NCI-H345 treated with DMSO at 0.1 percent for 48 hours (cell line): Measurements from ENCODE around the gene ARF1.

Experiments
- DNase-seq: peaks from one replicate; lab custom pipeline; 2025; ENCODE audit not compliant: unreplicated experiment; lab: John Stamatoyannopoulos, UW

Gene ARF1

DNA sequence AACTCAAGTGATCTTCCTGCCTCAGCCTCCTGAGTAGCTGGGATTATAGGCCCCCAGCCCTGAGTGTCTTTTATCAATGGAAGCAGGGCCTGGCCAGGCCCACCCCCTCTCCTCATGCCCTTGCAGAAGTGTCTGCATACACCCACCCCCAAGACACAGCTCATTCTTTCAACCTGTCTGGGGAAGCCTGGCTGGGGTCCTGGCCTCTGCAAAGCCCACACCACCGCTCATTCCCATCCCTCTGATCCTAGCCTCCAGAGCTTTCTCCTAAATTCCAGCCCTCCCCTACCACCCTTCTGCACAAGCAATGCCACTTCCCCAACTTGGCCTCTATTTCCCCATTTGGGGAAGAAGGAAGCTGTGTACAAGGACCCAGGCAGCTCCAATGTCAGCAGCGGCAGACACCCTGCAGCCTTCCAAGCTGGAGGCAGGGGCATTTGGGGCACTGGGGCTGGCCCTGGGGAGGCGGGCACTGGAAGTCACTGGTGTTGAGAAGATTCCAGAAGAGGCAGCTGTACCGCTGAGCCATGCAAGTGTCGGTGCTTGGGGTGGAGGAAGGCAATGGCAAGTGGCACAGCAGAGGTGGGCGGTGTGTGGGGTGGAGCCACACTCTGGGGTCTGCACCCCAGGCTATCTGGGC, 33.7 kb upstream of the ARF1 start:
- no peak for DNase-seq

DNA sequence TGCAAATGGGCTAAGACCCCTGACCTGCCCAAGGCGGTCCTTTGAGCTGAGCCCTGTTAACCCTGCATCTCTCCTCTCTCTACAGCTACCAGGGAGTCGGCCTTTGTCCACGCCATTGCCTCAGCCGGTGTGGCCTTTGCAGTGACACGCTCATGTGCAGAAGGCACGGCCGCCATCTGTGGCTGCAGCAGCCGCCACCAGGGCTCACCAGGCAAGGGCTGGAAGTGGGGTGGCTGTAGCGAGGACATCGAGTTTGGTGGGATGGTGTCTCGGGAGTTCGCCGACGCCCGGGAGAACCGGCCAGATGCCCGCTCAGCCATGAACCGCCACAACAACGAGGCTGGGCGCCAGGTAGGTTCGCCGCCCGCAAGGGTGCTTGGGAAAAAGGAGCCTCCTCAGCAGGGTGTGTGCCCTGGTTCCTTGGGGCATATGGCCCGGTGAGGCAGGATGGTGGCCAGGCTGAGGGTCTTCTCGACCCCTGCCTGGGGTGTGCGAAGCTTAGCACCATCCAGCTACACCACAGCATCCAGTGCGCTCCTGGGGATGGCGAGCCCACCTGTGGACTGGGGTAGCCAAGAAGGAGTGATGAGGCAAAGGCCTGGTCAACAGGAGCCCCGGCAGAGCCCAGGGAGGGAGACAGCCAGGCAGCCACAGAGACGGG, 31.8 kb upstream of the ARF1 start:
- no peak for DNase-seq

DNA sequence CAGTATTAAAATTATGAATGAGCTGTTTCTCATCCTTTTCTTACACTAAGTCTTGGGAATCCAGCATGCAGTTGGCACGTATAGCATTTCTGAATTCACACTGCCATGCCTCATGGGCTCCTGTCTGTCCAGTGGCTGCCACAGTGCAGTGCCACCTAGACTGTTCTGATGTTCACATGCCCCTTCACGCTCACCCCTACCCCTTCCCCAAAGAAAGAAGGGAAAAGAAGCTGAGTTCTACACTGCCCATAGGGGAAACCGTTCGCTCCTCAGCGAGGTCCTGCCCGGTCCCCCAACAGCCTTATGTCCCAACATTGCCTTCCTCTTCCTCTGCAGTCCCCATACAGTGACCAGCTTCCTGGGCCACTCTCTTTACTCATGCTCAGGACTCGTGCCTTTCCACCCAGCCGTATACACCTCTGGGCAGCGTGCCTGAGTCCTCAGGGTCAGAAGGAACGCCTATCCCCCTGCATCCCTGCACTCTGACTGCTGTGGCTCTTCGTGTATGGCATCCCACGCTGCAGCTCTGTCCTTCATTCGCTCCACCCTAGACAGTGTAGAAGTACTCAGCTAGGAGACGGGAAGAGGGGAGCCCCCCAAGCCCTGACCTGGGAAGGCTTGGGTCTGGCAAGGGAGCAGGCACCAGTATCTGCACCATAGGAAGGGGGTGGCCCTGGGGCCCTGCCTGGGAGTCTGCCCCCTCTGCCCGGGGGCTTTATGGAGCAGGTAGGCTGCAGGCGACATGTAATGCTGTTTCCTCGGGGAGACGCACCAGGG, 24.1 kb upstream of the ARF1 start:
- no peak for DNase-seq

DNA sequence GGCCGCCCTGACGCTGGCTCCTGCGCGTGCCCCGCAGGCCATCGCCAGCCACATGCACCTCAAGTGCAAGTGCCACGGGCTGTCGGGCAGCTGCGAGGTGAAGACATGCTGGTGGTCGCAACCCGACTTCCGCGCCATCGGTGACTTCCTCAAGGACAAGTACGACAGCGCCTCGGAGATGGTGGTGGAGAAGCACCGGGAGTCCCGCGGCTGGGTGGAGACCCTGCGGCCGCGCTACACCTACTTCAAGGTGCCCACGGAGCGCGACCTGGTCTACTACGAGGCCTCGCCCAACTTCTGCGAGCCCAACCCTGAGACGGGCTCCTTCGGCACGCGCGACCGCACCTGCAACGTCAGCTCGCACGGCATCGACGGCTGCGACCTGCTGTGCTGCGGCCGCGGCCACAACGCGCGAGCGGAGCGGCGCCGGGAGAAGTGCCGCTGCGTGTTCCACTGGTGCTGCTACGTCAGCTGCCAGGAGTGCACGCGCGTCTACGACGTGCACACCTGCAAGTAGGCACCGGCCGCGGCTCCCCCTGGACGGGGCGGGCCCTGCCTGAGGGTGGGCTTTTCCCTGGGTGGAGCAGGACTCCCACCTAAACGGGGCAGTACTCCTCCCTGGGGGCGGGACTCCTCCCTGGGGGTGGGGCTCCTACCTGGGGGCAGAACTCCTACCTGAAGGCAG, 23.4 kb upstream of the ARF1 start:
- DNase-seq: no peak

DNA sequence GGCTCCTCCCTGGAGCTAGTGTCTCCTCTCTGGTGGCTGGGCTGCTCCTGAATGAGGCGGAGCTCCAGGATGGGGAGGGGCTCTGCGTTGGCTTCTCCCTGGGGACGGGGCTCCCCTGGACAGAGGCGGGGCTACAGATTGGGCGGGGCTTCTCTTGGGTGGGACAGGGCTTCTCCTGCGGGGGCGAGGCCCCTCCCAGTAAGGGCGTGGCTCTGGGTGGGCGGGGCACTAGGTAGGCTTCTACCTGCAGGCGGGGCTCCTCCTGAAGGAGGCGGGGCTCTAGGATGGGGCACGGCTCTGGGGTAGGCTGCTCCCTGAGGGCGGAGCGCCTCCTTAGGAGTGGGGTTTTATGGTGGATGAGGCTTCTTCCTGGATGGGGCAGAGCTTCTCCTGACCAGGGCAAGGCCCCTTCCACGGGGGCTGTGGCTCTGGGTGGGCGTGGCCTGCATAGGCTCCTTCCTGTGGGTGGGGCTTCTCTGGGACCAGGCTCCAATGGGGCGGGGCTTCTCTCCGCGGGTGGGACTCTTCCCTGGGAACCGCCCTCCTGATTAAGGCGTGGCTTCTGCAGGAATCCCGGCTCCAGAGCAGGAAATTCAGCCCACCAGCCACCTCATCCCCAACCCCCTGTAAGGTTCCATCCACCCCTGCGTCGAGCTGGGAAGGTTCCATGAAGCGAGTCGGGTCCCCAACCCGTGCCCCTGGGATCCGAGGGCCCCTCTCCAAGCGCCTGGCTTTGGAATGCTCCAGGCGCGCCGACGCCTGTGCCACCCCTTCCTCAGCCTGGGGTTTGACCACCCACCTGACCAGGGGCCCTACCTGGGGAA, 22.7 kb upstream of the ARF1 start:
- DNase-seq: peak; percentile 87

DNA sequence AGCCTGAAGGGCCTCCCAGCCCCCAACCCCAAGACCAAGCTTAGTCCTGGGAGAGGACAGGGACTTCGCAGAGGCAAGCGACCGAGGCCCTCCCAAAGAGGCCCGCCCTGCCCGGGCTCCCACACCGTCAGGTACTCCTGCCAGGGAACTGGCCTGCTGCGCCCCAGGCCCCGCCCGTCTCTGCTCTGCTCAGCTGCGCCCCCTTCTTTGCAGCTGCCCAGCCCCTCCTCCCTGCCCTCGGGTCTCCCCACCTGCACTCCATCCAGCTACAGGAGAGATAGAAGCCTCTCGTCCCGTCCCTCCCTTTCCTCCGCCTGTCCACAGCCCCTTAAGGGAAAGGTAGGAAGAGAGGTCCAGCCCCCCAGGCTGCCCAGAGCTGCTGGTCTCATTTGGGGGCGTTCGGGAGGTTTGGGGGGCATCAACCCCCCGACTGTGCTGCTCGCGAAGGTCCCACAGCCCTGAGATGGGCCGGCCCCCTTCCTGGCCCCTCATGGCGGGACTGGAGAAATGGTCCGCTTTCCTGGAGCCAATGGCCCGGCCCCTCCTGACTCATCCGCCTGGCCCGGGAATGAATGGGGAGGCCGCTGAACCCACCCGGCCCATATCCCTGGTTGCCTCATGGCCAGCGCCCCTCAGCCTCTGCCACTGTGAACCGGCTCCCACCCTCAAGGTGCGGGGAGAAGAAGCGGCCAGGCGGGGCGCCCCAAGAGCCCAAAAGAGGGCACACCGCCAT, 21.9 kb upstream of the ARF1 start:
- DNase-seq: no peak

DNA sequence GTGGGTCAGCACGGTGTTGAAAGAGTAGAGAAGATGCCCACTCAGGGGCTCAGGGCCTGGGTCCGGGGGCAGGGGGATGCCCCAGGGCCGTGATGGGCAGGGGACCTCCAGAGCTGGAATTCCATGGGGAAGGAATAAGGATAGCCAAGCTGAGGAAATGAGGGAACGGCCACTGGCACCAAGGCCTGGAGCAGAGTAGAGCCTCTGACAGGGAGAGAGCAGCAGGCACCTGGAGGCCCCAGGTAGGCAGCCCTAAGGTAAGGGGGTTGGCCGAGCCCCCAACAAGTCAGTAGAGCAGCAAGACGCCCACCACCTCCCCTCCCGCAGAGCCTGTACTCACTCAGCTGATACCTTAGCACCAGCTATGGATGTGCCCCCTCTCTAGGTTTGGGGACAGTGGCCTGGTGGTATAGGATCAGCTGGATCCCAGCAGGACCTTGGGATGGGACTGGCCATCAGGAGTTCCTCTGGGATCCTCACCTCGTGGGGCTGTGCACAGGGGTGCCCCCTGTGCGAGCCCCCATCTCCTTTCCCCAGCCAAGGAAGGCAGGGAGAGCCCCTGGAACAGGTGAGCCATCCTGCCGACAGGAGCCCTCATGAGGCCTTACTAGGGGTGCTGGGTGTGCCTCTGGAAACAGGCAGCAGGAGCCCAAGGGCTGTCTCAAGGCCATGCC, 21.0 kb upstream of the ARF1 start:
- DNase-seq: no peak

DNA sequence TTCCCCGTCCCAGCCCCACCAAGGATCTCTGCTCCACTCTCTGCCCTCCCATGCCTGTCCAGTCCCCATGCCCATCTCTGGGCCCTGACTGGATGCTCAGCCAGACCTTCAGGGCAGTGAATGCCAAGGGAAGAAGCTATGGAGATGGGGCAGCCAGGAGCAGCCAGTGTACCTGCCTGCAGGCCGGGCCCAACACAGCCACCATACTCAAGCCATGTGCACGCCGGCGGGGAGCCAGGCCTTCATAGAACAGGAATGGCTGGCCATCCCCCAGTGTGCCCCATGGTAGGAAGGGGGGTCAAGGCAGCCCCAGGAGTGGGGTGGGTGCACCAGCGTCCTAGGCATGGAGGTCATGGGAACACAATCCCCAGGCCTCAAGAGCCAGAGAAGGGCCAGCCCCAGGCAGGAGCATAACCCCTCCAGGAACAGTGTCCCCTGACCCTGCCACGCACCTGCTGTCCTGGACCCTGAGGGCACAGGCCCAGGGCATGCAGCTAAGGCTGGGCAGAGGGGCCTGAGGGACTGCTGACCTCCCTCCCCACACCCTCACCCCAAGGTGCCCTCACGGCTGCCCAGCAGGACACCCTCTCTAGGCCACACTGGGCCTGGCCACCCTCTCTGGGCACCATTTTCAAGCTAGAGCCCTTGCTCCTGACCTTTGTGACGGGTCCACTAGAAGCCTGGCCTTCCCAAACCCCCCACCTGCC, 20.3 kb upstream of the ARF1 start:
- no peak for DNase-seq

DNA sequence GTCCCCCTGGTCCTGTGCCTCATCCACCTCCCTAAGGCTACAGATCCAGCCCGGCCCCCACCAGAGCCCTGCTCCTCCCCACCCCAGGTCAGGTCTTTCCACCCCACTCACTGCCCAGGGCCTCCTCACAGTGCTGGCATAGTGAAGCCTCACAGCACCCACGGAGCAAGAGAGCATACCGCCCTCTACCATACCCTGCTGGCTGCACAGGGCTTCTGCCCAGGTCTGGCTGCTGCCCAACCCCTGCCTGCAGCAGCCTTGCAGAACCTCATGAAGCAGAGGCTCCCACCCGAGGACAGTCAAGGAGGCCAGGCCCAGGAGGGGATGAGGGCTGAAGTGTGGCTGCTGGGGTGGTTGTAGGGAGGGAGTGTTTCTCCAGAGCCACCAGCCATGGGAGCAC, 19.7 kb upstream of the ARF1 start:
- no peak for DNase-seq

DNA sequence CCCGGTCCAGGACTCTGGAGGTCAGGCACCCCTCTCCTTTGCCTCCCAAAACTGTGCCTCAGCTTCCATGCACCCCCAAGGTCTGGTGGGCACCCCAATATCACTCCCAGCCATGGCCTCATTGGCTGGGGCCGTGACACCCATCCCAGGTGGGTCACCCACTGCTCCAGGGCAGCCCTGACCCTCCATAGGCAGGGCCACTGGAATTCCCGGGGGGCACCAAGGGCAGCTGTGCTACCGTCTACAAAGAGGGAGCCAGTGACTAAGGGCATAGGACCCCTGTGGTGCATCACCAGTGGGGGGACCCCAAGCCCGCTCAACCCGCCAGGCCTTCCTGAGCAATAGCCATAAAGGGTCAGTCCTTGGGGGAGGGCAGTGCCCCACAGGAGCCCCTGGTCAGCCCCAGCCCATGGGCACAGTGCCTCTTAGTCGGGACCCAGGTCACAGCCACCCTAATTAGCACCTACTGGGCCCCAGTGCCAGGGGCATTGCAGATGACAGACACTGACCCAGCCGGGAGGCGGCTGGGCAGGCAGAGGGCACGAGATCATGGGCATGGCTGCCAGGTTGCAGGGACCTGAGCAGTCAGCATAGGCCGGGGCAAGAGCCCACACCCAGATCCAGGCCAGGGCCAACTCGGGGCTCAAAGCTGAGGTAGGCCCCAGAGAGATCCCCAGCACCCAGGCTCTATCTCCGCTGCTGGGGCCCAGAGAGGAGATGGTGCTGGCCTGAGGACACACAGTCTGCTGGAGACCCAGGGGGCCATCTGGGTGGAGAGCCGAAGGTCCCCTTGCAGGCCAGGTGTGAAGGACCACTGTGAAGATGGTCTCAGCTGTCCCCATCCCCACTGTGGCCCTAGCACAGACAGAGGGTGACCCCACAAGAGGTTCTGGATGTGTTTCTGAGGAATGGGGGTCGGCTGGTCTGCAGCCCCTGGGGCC, 19.0 kb upstream of the ARF1 start:
- no peak for DNase-seq

DNA sequence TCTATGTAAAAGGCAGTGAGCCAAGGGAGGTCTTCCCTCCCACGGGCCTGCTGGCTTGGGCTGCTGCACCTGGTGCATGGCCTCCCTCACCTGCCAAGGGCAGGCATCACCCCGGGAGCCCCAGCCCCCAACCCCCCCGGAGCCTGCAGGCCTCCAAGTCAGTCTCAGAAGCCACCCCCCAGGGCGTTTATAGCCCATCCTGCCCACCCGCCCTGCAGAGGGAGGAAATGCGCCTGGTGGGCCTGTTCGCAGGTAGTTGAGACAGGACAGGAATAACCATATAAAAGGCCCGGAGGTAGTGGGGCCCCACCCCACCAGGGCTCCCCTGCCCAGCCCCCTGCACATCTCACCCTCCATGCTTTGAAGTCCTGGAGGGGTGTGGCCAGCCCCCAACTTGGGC, 18.2 kb upstream of the ARF1 start:
- DNase-seq: no peak

DNA sequence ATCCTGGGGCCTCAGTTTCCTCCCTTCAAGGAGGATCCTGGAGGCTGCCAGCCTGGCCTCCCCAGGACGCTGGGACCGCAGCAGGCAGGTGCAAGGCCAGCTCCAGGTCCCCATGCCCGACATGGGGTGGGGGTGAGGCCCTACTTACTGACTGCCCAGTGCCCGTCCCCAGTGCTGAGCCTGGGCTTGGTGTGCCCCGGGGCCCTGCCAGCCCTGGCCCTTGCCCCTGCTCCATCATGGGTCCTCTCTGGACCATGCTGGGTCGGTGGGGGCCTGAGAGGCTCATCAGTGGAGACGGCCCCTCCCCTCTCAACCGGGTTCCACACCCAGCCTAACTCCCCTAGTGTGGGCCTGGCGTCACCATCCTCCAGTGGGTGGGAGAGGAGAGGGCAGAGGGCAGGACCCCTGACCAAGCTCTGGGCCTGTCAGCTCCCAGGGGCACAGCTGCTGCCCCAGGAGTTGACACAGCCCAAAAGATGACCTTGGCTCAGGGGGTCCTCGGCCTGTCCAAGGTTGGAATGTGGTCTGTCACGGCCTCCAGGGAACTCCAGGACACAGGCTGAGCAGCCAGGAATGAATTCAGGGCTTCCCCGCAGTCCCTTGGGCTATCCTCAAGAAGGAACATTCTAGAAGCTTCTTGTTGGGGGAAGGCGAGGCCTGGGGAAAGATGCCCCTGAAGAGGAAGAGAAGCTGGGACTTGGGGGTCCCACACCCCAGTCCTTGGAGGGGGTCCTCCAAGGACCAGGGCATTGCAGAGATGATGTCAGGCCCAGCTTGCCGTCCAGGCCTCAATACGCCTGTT, 17.6 kb upstream of the ARF1 start:
- DNase-seq: no peak

DNA sequence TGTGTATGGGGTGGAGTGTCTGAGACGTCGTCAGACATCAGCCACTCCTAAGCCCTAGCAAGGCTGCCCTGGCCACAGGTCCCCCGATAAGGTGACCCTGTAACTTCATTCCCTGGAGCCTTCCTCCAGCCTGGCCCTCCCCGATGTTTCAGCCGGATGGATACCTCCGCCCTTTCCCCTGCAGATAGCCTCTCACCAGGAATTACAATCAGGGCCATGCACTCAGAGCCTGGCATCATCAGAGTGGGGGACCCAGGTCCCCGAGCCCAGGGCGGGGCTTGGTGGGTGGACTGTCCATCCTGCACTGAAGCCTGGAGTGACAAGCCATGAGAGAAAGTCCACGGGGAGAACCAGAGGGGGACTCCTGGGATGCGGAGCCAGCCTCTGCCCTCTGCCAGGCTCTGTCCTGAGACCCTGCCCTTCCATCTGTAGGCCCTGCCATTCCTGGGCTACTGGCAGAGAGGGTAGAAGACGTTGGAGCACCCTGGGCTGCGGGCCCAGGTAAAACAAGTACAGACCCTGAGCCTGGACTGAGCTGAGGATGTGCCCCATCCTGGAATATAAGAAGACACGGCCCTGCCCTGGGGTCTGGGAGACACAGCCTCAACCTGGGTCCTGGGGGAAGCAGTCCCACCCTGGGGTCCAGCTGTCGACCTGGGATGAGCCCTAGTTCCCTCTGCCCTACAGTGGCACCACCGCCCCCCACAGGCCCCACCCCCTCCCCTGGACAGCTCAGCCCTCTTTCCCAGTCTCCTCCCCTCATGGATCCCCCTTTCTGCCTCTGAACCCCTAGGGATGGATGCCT, 16.8 kb upstream of the ARF1 start:
- DNase-seq: no peak

DNA sequence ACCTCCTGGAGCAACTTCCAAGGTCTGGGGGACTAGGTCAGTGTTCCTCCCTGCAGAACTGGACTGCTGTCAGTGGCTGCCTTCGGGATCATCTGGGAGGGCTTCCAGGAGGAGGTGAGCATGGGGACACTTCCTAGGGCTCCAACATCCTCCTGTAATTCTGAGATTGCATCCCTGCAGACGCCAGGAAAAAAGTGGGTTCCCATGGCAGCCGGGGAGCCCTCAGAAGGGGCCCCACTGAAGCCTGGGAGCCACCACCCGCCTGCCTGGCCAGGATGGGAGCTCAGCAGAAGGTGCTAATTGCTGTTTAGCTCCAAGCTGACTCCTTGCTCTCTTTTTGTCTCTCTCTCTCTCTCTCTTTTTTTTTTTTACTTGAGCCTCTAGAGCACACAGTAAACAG, 16.1 kb upstream of the ARF1 start:
- no peak for DNase-seq

DNA sequence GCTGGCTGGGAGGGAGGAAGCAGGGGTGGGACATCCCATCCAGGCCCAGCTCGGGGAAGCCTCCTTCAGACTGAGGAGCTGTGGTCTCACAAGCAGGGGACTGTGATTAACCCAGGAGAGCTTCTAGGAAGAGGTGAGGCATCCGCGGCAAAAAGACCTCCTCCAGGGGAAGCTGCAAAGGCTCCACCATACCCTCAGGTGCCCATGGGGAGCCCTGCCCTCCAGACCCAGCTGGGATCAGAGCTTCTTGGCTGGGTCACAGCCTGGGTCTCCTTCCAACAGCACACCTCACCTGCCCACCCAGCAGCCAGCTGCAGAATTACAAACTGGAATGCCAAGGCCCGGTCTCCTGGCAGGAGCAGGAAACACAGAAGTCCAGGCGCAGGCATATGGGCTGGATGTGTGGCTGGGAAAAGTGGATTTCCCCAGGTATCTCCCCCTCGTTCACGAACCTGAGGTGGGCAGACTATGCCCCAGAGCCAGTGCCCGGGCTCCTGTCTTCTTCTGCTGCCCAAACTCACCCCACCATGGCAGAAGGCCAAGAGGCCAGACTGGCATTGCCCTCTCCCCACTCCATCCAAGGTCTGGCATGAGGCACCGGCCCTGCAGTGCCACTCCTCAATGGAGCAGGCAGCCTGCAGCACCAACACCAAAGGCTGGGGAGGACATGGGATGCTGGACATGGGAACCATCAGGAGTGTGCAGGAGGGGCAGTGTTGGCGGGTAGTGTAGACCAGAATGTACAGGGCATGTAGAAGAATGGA, 15.4 kb upstream of the ARF1 start:
- no peak for DNase-seq

DNA sequence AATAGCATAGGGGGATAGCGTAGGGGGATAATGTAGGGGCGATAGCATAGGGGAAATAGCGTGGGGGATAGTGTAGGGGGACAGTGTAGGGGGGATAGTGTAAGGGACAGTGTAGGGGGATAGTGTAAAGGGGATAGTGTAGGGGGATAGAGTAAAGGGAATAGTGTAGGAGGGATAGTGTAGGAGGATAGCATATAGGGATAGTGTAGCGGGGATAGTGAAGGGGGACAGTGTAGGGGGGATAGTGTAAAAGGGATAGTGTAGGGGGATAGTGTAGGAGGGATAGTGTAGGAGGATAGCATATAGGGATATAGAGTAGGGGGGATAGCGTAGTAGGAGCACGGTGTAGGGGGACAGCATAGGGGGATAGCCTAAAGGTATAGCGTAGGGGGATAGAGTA, 14.1 kb upstream of the ARF1 start:
- DNase-seq: no peak
